Measurements from ENCODE around the gene SCPEP1. TPM values are rescaled to one million over a fixed set of nuclear protein-coding genes. Genes with fewer than 3 reads are reported as not detected.

SCPEP1 gene
- total RNA-seq, 1 experiment from 2014 or later = 44.3 TPM

DNA sequence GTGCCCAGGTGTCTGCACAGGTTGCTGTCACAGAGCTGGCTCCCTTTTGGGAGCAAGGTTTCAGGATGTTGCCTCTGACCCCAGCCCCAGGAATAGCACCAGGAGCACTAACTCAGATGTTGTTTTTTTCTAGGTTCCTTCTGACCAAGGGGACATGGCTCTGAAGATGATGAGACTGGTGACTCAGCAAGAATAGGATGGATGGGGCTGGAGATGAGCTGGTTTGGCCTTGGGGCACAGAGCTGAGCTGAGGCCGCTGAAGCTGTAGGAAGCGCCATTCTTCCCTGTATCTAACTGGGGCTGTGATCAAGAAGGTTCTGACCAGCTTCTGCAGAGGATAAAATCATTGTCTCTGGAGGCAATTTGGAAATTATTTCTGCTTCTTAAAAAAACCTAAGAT, 28.1 kb downstream of the SCPEP1 start:
- Histone ChIP-seq H3K36me3 (ENCODE audit: control insufficient read depth, insufficient read depth, low read length) (no peaks in the 10 kb centered on the region), H3K27me3 (replicated peaks; ENCODE audit: control insufficient read depth, insufficient read depth, low read length) (no peaks in the 10 kb centered on the region), H3K9me3 (no peaks in the 10 kb centered on the region), H3K4me1 (no peaks in the 10 kb centered on the region), H3K4me3 (ENCODE audit: low read depth, low read length) (no peak overlapping the region)
- no peak for DNase-seq
- Mint-ChIP-seq H3K9me3 (ENCODE audit: unreplicated experiment) (no peaks in the 10 kb centered on the region), H3K27me3 (ENCODE audit: insufficient read depth, unreplicated experiment) (no peaks in the 10 kb centered on the region), H3K4me1 (ENCODE audit: low read depth, unreplicated experiment) (peaks cover 7% of the 10 kb centered on the region), H3K4me3 (ENCODE audit: unreplicated experiment) (no peak overlapping the region), H3K36me3 (ENCODE audit: insufficient read depth, unreplicated experiment) (no peaks in the 10 kb centered on the region), H3K27ac (ENCODE audit: unreplicated experiment) (no peak overlapping the region)
- BruUV-seq (replicated peaks) = no TSS peak
- ChIA-PET POLR2A (no interaction called here), CTCF (interaction anchor here (0.6 kb wide), 1 partner anchor 116 kb away, joined by 3 read pairs; no protein-coding TSS in a partner anchor)
- intact Hi-C loops (cut with micrococcal nuclease; ENCODE audit: unreplicated experiment) = loop anchor here (10.0 kb wide), 1 partner anchor 109 kb away; no protein-coding TSS in a partner anchor
- TF ChIP-seq, protein P1, sequence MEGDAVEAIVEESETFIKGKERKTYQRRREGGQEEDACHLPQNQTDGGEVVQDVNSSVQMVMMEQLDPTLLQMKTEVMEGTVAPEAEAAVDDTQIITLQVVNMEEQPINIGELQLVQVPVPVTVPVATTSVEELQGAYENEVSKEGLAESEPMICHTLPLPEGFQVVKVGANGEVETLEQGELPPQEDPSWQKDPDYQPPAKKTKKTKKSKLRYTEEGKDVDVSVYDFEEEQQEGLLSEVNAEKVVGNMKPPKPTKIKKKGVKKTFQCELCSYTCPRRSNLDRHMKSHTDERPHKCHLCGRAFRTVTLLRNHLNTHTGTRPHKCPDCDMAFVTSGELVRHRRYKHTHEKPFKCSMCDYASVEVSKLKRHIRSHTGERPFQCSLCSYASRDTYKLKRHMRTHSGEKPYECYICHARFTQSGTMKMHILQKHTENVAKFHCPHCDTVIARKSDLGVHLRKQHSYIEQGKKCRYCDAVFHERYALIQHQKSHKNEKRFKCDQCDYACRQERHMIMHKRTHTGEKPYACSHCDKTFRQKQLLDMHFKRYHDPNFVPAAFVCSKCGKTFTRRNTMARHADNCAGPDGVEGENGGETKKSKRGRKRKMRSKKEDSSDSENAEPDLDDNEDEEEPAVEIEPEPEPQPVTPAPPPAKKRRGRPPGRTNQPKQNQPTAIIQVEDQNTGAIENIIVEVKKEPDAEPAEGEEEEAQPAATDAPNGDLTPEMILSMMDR (IDR thresholded peaks at IDR 0.05; ENCODE audit: insufficient read depth in 1 of 2, low read depth in 1 of 2, low read length in 1 of 2, severe bottlenecking in 1 of 2, unreplicated experiment in 1 of 2) = no peak

DNA sequence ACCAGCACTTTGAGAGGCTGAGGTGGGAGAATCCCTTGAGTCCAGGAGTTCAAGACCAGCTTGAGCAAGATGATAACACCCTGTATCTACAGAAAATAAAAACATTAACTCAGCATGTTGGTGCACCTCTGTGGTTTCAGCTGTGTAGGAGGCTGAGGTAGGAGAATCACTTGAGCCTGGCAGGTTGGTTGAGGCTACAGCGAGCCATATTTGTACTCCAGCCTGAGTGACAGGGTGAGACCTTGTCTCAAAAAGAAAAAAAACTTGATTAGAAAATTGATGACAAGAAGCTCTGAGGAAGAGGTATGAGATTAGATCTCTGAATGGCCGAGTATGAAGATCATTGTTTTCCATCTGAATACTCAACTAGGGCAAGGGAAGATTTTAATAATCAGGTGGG, 31.0 kb downstream of the SCPEP1 start:
- intact Hi-C loops (cut with micrococcal nuclease; ENCODE audit: unreplicated experiment) = loop anchor here (10.0 kb wide), 1 partner anchor 106 kb away; no protein-coding TSS in a partner anchor
- no TSS peak for BruUV-seq (replicated peaks)

DNA sequence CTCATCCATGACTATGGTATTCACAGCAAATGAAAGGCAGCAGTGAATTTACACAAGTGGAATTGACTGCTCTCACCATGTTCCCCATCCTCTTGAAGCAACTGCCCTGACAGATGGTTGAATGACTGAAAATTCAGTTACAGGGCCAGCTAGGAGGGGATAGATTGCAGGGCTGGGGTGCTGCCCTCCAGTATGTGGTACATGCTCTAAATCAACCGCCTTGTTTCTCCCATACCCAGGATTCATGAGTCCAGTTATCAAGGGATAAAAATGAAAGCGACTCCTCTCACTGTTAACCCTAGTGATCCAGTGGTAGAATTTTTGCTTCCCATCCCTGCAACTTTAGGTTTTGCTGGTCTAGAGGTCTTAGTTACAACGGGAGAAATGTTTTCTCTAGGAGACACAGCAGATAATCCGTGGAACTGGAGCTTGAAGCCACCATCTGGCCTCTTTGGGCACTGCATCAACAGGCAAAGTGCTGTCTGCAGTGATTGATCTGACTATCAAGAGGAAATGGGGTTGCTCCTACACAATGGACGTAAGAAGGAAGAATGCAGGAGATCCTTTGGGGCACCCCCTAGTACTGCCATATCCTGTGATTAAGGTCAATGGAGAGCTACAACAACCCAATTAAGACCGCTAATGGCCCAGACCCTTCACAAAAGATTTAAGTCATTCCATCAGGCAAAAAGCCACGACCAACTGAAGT, 32.0 kb downstream of the SCPEP1 start:
- POLR2A ChIA-PET = no interaction called here
- Mint-ChIP-seq H3K4me3 (ENCODE audit: unreplicated experiment) (no peak overlapping the region), H3K27ac (ENCODE audit: unreplicated experiment) (no peak overlapping the region), H3K36me3 (ENCODE audit: insufficient read depth, unreplicated experiment) (no peaks in the 10 kb centered on the region), H3K9me3 (ENCODE audit: unreplicated experiment) (no peaks in the 10 kb centered on the region), H3K4me1 (ENCODE audit: low read depth, unreplicated experiment) (peaks cover 7% of the 10 kb centered on the region), H3K27me3 (ENCODE audit: insufficient read depth, unreplicated experiment) (no peaks in the 10 kb centered on the region)
- Histone ChIP-seq H3K4me3 (ENCODE audit: low read depth, low read length) (no peak overlapping the region), H3K36me3 (ENCODE audit: control insufficient read depth, insufficient read depth, low read length) (no peaks in the 10 kb centered on the region), H3K9me3 (no peaks in the 10 kb centered on the region), H3K4me1 (no peaks in the 10 kb centered on the region), H3K27me3 (replicated peaks; ENCODE audit: control insufficient read depth, insufficient read depth, low read length) (no peaks in the 10 kb centered on the region)
- intact Hi-C loops (cut with micrococcal nuclease; ENCODE audit: unreplicated experiment) = loop anchor here (1.0 to 10.0 kb wide), 3 partner anchors 49 to 191 kb away; partner anchors contain the start of gene COIL
- CTCF ChIA-PET = interaction anchor here (0.5 to 1.2 kb wide), 2 partner anchors 190 to 308 kb away, joined by 4 to 9 read pairs; no protein-coding TSS in a partner anchor
- no TSS peak for BruUV-seq (replicated peaks)
- TF ChIP-seq, protein P1 (IDR thresholded peaks at IDR 0.05; ENCODE audit: insufficient read depth in 1 of 2, low read depth in 1 of 2, low read length in 1 of 2, severe bottlenecking in 1 of 2, unreplicated experiment in 1 of 2) = peak; percentile 77 to 86
- DNase-seq = peak; percentile 65 to 69

More for the DNA sequence above, 31.0 kb downstream of the SCPEP1 start:
- no peaks in the 10 kb centered on the region for H3K36me3 ChIP-seq (ENCODE audit: control insufficient read depth, insufficient read depth, low read length)
- DNase-seq = no peak
- no peak overlapping the region for H3K4me3 ChIP-seq (ENCODE audit: low read depth, low read length)
- Mint-ChIP-seq H3K36me3 (ENCODE audit: insufficient read depth, unreplicated experiment) (no peaks in the 10 kb centered on the region), H3K4me1 (ENCODE audit: low read depth, unreplicated experiment) (peaks cover 7% of the 10 kb centered on the region), H3K9me3 (ENCODE audit: unreplicated experiment) (no peaks in the 10 kb centered on the region), H3K4me3 (ENCODE audit: unreplicated experiment) (no peak overlapping the region), H3K27me3 (ENCODE audit: insufficient read depth, unreplicated experiment) (no peaks in the 10 kb centered on the region), H3K27ac (ENCODE audit: unreplicated experiment) (no peak overlapping the region)
- H3K27me3 ChIP-seq (replicated peaks; ENCODE audit: control insufficient read depth, insufficient read depth, low read length) = no peaks in the 10 kb centered on the region
- CTCF ChIA-PET = no interaction called here
- H3K9me3 ChIP-seq = no peaks in the 10 kb centered on the region
- POLR2A ChIA-PET = no interaction called here
- H3K4me1 ChIP-seq = no peaks in the 10 kb centered on the region
- TF ChIP-seq, protein P1 (IDR thresholded peaks at IDR 0.05; ENCODE audit: insufficient read depth in 1 of 2, low read depth in 1 of 2, low read length in 1 of 2, severe bottlenecking in 1 of 2, unreplicated experiment in 1 of 2) = no peak
